GM21447 (cell line): ENCODE results near the gene CARD11.

Source experiments
- ATAC-seq: cut with Tn5 transposase; IDR thresholded peaks from one replicate; pipeline ENCODE4 v1.9.1; 2021; ENCODE audit not compliant: unreplicated experiment

CARD11 gene

GRCh38 chr7:2880874-2881533, 162.7 kb downstream of the CARD11 start:
- no peak for ATAC-seq

GRCh38 chr7:2880051-2880450, 163.6 kb downstream of the CARD11 start:
- no peak for ATAC-seq

- ATAC-seq: no peak
Observed at GRCh38 chr7:2879354-2879753, 164.3 kb downstream of the CARD11 start.

- no peak for ATAC-seq
Observed at GRCh38 chr7:2878306-2878705, 165.4 kb downstream of the CARD11 start.

- no peak for ATAC-seq
Observed at GRCh38 chr7:2876031-2876731, 167.5 kb downstream of the CARD11 start.

GRCh38 chr7:2873686-2874551, 169.7 kb downstream of the CARD11 start:
- no peak for ATAC-seq

- ATAC-seq: no peak
Observed at GRCh38 chr7:2873146-2873545, 170.5 kb downstream of the CARD11 start.

GRCh38 chr7:2872296-2872874, 171.3 kb downstream of the CARD11 start:
- ATAC-seq: no peak

- ATAC-seq: no peak
Observed at GRCh38 chr7:2870471-2870931, 173.2 kb downstream of the CARD11 start.

GRCh38 chr7:2869981-2870380, 173.7 kb downstream of the CARD11 start:
- ATAC-seq: no peak

- no peak for ATAC-seq
Observed at GRCh38 chr7:2866601-2867000, 177.1 kb downstream of the CARD11 start.

GRCh38 chr7:2864999-2865670, 178.5 kb downstream of the CARD11 start:
- no peak for ATAC-seq

- no peak for ATAC-seq
Observed at GRCh38 chr7:2864204-2864985, 179.3 kb downstream of the CARD11 start.

- peak; percentile 97 for ATAC-seq
Observed at GRCh38 chr7:2863461-2864066, 180.1 kb downstream of the CARD11 start.

- ATAC-seq: no peak
Observed at GRCh38 chr7:2862831-2863361, 180.8 kb downstream of the CARD11 start.

- no peak for ATAC-seq
Observed at GRCh38 chr7:2861509-2861908, 182.2 kb downstream of the CARD11 start.

GRCh38 chr7:2860627-2861133, 183.0 kb downstream of the CARD11 start:
- ATAC-seq: no peak

GRCh38 chr7:2859952-2860351, 183.7 kb downstream of the CARD11 start:
- no peak for ATAC-seq

- no peak for ATAC-seq
Observed at GRCh38 chr7:2858621-2859020, 185.0 kb downstream of the CARD11 start.
